AG04450 (cell line): ENCODE results near the gene DBX1. TPM values are rescaled to one million over a fixed set of nuclear protein-coding genes. Genes with fewer than 3 reads are reported as not detected.

Experiments used
- CTCF ChIA-PET: fragments of 300-600, 350-600 bp; formaldehyde crosslinking; extraction: SDS; loops from one replicate; lab custom pipeline; 2022; ENCODE audit warnings: antibody characterized with exemption, inconsistent platforms; lab: Charles Lee
- POLR2A ChIA-PET: fragments of 350-600 bp; formaldehyde crosslinking; extraction: SDS; loops from one replicate; lab custom pipeline; 2021; ENCODE audit warnings: antibody characterized with exemption, inconsistent platforms; lab: Yijun Ruan, JAX
- DNase-seq: peaks from one replicate; pipeline ENCODE4 v3.0.0-alpha.2; 2011; ENCODE audit warnings: low read depth, low spot score
- H3K27ac ChIP-seq: one replicate; pipeline ENCODE4 v1.5.1; 2012; ENCODE audit warnings: low read depth, low read length, control low read depth
- H3K27me3 ChIP-seq: one replicate; pipeline ENCODE4 v1.6.0; 2012; ENCODE audit warnings: low read length; ENCODE audit not compliant: control insufficient read depth, insufficient read depth
- H3K4me3 ChIP-seq: 2 replicates; pipeline ENCODE4 v1.5.1; 2011; ENCODE audit warnings: mild to moderate bottlenecking, low read depth, low read length, control low read depth
- H3K9me3 ChIP-seq: 2 replicates; pipeline ENCODE4 v1.5.1; 2012; ENCODE audit warnings: low read length; ENCODE audit not compliant: control insufficient read depth, insufficient read depth
- CTCF ChIP-seq: IDR thresholded peaks from 2 replicates; pipeline ENCODE4 v1.5.1; 2011; ENCODE audit warnings: low read depth, low read length, control low read depth, inconsistent platforms
- polyA plus RNA-seq: library from polyadenylated mRNA; depleted of rRNA; stranded (reverse); fragments of >200 nt; gene quantifications from 2 replicates; pipeline ENCODE4 v1.2.3, GENCODE V29; 2011

Gene DBX1
- polyA plus RNA-seq, 1 experiment = not detected

GRCh38 chr11:20154381-20154780 lies 5.9 kb downstream of the DBX1 start:
- peaks cover 52% of the 10 kb centered on the region for H3K27me3 ChIP-seq
- peaks cover 13% of the 10 kb centered on the region for H3K9me3 ChIP-seq
- no peak overlapping the region for H3K27ac ChIP-seq
- no peak for TF ChIP-seq CTCF
- CTCF ChIA-PET = interaction anchor here (0.8 to 1.9 kb wide), 4 partner anchors 21 to 215 kb away, joined by 3 to 11 read pairs (median 6); no protein-coding TSS in a partner anchor
- H3K4me3 ChIP-seq = no peak overlapping the region
- POLR2A ChIA-PET = no interaction called here
- no peak for DNase-seq

GRCh38 chr11:20138707-20139106 lies 21.6 kb downstream of the DBX1 start:
- ChIA-PET CTCF (interaction anchor here (0.8 to 2.6 kb wide), 3 partner anchors 10 to 235 kb away, joined by 3 to 14 read pairs (median 3); no protein-coding TSS in a partner anchor), POLR2A (no interaction called here)
- Histone ChIP-seq H3K4me3 (no peak overlapping the region), H3K9me3 (no peaks in the 10 kb centered on the region), H3K27ac (no peak overlapping the region), H3K27me3 (peaks cover 12% of the 10 kb centered on the region)
- no peak for DNase-seq
- no peak for TF ChIP-seq CTCF

GRCh38 chr11:20137637-20138036 lies 22.6 kb downstream of the DBX1 start:
- H3K27ac ChIP-seq = no peak overlapping the region
- CTCF ChIA-PET = interaction anchor here (1.4 to 2.1 kb wide), 2 partner anchors 10 to 472 kb away, joined by 8 to 18 read pairs; no protein-coding TSS in a partner anchor
- no peak for DNase-seq
- H3K27me3 ChIP-seq = peaks cover 12% of the 10 kb centered on the region
- H3K9me3 ChIP-seq = no peaks in the 10 kb centered on the region
- H3K4me3 ChIP-seq = no peak overlapping the region
- TF ChIP-seq CTCF = no peak
- POLR2A ChIA-PET = no interaction called here

- Histone ChIP-seq H3K27ac (no peak overlapping the region), H3K27me3 (peaks cover 9% of the 10 kb centered on the region), H3K9me3 (no peaks in the 10 kb centered on the region), H3K4me3 (no peak overlapping the region)
- ChIA-PET POLR2A (no interaction called here), CTCF (interaction anchor here (0.6 to 4.7 kb wide), 6 partner anchors 9 to 281 kb away, joined by 3 to 47 read pairs (median 4); no protein-coding TSS in a partner anchor)
- no peak for DNase-seq
- no peak for TF ChIP-seq CTCF
Observed at GRCh38 chr11:20134991-20135736, 25.1 kb downstream of the DBX1 start.

GRCh38 chr11:20132667-20133039 lies 27.6 kb downstream of the DBX1 start:
- ChIA-PET POLR2A (no interaction called here), CTCF (interaction anchor here (0.6 to 4.7 kb wide), 61 partner anchors 10 to 758 kb away, joined by 3 to 108 read pairs (median 4); no protein-coding TSS in a partner anchor)
- Histone ChIP-seq H3K4me3 (no peak overlapping the region), H3K9me3 (no peaks in the 10 kb centered on the region), H3K27me3 (peaks cover 3% of the 10 kb centered on the region), H3K27ac (no peak overlapping the region)
- DNase-seq = no peak
- no peak for TF ChIP-seq CTCF
